Testis (tissue), 3 donors: ENCODE data around the gene DCAF12L2. TPM values are rescaled to one million over a fixed set of nuclear protein-coding genes. Genes with fewer than 3 reads are reported as not detected.

ENCODE experiments used
- DNase-seq: peaks from one replicate; pipeline ENCODE4 v3.0.0-alpha.2; 2019
- H3K27ac ChIP-seq, 2 donors: fragments of 200-600 bp; sonication (generic); one replicate each; pipeline ENCODE4 v1.5.1; 2019
- H3K27me3 ChIP-seq: fragments of 200-600 bp; sonication (generic); one replicate; pipeline ENCODE4 v1.5.1; 2019
- H3K36me3 ChIP-seq: fragments of 200-600 bp; sonication (generic); one replicate; pipeline ENCODE4 v1.5.1; 2017; ENCODE audit warnings: low read depth; ENCODE audit errors: missing control alignments
- H3K4me1 ChIP-seq: fragments of 200-600 bp; sonication (generic); one replicate; pipeline ENCODE4 v1.5.1; 2019
- H3K4me3 ChIP-seq, 2 donors: fragments of 200-600 bp; sonication (generic); one replicate each; pipeline ENCODE4 v1.5.1; 2017 to 2019
- H3K9me3 ChIP-seq: fragments of 200-600 bp; sonication (generic); one replicate; pipeline ENCODE4 v1.5.1; 2017
- POLR2A ChIP-seq: fragments of 450-650 bp; IDR thresholded peaks from one replicate; pipeline ENCODE4 v1.6.1; 2017; ENCODE audit warnings: antibody characterized with exemption, mild to moderate bottlenecking, moderate library complexity
- WGBS, 2 donors: methylation state at CpG; one replicate each; pipeline ENCODE4 v1.1.5; 2018; 5-methylcytosine and 5-hydroxymethylcytosine counted together
- intact Hi-C: fragments of 100-400 bp; cut with DNase I; formaldehyde crosslinking; loops from one replicate; pipeline ENCODE4 v1.15.1; 2023; ENCODE audit warnings: low total_unique reads
- polyA plus RNA-seq: library from polyadenylated mRNA; stranded (reverse); fragments of 350-450 nt; fragmentation: Illumina TruSeq; extraction: RNeasy Lipid Tissue Mini Kit (QIAGEN cat#74804); gene quantifications from one replicate; pipeline ENCODE4 v1.2.3, GENCODE V29; 2014; ENCODE audit warnings: low read depth, low replicate concordance; ENCODE audit not compliant: insufficient read depth
- total RNA-seq, 2 donors: library from RNA; depleted of rRNA; stranded (reverse); fragments of >200 nt; gene quantifications; one replicate each; pipeline ENCODE4 v1.2.3, GENCODE V29; 2016
- TF ChIP-seq, protein P1 (sequence below), 3 experiments: fragments of 450-650 bp in 2 of 3; fragments of 200-600 bp in 1 of 3; sonication (generic) in 1 of 3; IDR thresholded peaks; one replicate each; pipeline ENCODE4 v1.5.1; 2016 to 2019; ENCODE audit warnings: antibody characterized with exemption in 3 of 3, mild to moderate bottlenecking in 2 of 3, moderate library complexity in 1 of 3

The DCAF12L2 gene
- total and polyA plus RNA-seq, 3 donors from 2014 or later: 17.7 to 64.9 (median 37.6) TPM

GRCh38 chrX:126165401-126165720 is 728 bp downstream of the DCAF12L2 start:
- Histone ChIP-seq H3K27me3 (no peaks in the 10 kb centered on the region), H3K27ac (peak overlapping the region in 1 of 2 donors; percentile 19), H3K36me3 (no peaks in the 10 kb centered on the region), H3K4me1 (no peaks in the 10 kb centered on the region), H3K9me3 (no peaks in the 10 kb centered on the region), H3K4me3 (peak overlapping the region; percentile 44 to 59)
- intact Hi-C loops: no loop called here
- peak; percentile 23 for DNase-seq
- TF ChIP-seq, protein P1, sequence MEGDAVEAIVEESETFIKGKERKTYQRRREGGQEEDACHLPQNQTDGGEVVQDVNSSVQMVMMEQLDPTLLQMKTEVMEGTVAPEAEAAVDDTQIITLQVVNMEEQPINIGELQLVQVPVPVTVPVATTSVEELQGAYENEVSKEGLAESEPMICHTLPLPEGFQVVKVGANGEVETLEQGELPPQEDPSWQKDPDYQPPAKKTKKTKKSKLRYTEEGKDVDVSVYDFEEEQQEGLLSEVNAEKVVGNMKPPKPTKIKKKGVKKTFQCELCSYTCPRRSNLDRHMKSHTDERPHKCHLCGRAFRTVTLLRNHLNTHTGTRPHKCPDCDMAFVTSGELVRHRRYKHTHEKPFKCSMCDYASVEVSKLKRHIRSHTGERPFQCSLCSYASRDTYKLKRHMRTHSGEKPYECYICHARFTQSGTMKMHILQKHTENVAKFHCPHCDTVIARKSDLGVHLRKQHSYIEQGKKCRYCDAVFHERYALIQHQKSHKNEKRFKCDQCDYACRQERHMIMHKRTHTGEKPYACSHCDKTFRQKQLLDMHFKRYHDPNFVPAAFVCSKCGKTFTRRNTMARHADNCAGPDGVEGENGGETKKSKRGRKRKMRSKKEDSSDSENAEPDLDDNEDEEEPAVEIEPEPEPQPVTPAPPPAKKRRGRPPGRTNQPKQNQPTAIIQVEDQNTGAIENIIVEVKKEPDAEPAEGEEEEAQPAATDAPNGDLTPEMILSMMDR (IDR thresholded peaks at IDR 0.05): no peak
- TF ChIP-seq POLR2A: no peak
- WGBS, 2 donors: 55% methylated on average over 17 of the region's 24 CpGs; no CpG with 5 or more reads in 1 of the 2 donors

- TF ChIP-seq, protein P1 (IDR thresholded peaks at IDR 0.05): no peak
- TF ChIP-seq POLR2A: no peak
- WGBS, 2 donors: 62% methylated on average over 21 of the region's 37 CpGs; no CpG with 5 or more reads in 1 of the 2 donors
Measured at GRCh38 chrX:126164689-126165400, 1.2 kb downstream of the DCAF12L2 start.

GRCh38 chrX:126164226-126164625 is 1.9 kb downstream of the DCAF12L2 start:
- Histone ChIP-seq H3K4me3 (no peak overlapping the region), H3K27ac (no peak overlapping the region), H3K9me3 (no peaks in the 10 kb centered on the region), H3K36me3 (no peaks in the 10 kb centered on the region), H3K4me1 (no peaks in the 10 kb centered on the region), H3K27me3 (no peaks in the 10 kb centered on the region)
- TF ChIP-seq, protein P1 (IDR thresholded peaks at IDR 0.05): no peak
- TF ChIP-seq POLR2A: no peak
- intact Hi-C loops: no loop called here
- WGBS, 2 donors: 43 to 58% methylated on average over 6 to 9 of the region's 9 CpGs
- no peak for DNase-seq

More at GRCh38 chrX:126164689-126165400, 1.2 kb downstream of the DCAF12L2 start:
- DNase-seq: peak; percentile 12
- Histone ChIP-seq H3K4me1 (no peaks in the 10 kb centered on the region), H3K27me3 (no peaks in the 10 kb centered on the region), H3K4me3 (peak overlapping the region; percentile 44 to 59), H3K27ac (no peak overlapping the region), H3K9me3 (no peaks in the 10 kb centered on the region), H3K36me3 (no peaks in the 10 kb centered on the region)
- intact Hi-C loops: no loop called here

DNA sequence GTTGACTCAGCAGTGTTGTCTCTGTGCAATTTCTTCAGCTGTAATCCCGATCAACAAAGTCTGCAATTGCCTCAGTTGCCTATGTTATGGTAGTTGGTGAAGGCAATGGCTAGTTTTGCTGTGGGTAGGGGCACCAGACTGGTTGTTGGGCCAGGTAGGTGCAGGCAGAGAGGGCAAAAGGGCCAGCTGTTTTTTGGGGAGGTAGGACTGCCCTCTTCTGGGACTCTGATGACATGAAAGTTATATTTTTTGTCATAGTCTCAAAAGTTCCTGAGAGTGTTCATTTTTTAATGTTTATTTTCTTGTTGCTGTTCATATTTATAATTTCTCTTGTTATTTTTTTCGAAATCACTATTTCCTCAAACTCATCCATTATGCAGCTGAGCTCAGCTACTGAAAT is 25.1 kb downstream of the DCAF12L2 start:
- 75 to 83% methylated on average over 2 of the region's 2 CpGs for WGBS, 2 donors

More for the DNA sequence above, 25.1 kb downstream of the DCAF12L2 start:
- Histone ChIP-seq H3K36me3 (no peaks in the 10 kb centered on the region), H3K4me1 (no peaks in the 10 kb centered on the region), H3K4me3 (no peak overlapping the region), H3K27me3 (no peaks in the 10 kb centered on the region), H3K9me3 (no peaks in the 10 kb centered on the region), H3K27ac (no peak overlapping the region)
- TF ChIP-seq POLR2A: no peak
- TF ChIP-seq, protein P1 (IDR thresholded peaks at IDR 0.05): no peak
- DNase-seq: no peak
- intact Hi-C loops: no loop called here
